COR-L47 (cell line): Measurements from ENCODE around the gene FLYWCH1.

ENCODE experiments used
- DNase-seq: peaks from one replicate; lab custom pipeline; 2025; lab: John Stamatoyannopoulos, UW

FLYWCH1 gene

DNA sequence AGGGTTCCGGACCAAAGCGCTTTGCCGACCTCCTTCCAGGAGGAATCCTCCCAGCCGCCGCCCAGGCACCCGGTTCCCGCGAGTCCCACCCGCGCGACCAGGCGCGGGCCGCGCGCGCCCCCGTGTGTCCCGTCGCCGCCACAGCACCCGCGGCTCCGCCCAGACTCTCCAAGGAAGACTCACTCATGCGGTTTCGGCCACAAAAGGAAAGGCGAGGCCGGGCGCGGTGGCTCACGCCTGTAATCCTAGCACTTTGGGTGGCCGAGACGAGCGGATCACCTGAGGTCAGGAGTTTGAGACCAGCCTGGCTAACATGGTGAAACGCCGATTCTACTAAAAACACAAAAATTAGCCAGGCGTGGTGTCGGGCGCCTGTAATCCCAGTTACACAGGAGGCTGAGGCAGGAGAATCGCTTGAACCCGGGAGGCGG lies 72.0 kb downstream of the FLYWCH1 start:
- DNase-seq, result peak; percentile 59

DNA sequence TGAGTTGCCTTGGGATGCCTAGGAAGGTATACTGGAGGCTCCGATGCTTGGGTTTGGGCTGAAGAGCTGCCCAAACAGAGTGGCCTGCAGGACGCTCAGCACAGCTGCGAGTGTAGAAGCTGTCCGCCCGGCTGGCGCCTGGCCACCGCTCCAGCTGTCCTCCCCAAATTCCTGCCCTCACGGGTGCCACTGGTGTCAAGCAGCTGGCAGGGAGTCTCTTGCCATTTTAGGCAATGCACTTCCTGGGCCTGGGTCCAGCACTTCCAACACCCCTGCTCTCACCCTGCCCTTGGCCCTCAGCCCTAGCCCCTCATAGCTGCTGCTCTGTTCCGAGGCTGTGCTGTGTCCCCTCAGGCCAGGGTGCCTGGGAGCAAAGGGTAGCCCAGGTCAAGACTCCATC lies 73.7 kb downstream of the FLYWCH1 start:
- DNase-seq, result no peak

DNA sequence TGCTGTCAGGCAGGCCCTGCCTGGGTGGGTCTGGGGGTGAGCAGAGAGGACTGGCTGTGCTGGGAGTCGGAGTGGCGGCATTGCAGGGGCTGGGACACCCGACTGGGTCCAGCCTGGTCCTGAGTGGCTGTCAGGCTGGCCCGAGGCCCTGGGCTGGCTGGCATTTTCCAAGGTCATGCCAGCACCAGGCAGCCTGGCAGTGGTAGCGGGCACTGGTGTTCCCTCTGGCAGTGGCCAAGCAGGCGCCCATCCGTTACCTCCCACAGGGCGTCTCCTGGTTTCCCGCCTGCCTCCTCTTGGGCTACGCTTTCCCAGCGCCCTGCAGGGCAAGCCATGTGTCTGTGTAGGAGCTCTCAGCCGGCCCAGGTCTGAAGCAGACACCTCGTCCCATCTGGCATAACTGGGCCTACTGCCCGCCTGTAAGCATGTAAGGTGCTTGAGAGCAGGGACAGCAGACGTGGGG lies 74.2 kb downstream of the FLYWCH1 start:
- no peak for DNase-seq

DNA sequence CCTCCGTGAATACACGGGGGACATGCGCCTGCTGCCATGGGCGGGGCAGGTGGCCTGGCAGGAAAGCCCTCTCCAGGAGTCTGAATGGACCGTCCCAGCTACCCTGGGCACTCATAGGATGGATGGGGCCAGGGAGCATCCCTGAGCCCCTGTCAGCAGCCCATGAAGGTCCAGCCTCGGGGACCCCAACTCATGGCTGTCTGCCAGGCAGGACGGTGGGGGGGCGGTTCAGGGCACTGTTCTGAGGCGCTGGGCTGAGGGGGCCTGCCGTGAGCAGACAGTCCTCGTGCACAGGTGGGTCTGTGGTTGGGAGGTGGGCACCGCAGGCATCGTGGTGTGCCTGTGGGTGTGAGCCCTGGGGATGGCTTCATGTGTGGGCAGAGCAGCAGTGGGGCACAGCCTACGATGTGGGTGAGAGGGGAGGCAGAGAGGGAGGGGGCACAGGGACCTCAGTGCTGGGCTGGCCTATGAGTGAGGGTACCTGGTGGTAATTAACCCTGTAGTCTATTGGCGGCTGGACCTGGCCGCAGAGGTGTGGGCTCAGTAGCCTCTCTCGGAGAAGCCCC lies 75.0 kb downstream of the FLYWCH1 start:
- no peak for DNase-seq

DNA sequence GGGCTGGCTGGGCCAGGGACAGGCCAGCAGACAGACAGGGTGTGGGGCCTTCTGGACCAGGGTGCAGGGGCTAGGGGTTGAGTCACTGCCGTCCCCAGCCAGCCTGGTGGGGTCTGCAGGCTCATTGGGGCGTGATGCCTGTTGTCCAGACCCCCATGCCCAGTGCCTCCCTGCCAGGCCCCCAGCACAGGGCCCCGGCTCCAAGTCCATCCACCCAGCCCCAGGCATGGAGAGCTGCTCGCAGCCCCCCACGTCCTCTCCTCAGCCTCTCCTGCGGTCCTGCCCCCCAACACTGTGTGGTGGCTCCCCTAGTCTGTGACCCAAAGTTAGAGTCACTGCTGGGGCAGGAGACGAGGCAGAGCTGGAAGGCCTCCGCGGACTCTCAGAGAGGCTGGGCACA lies 75.6 kb downstream of the FLYWCH1 start:
- DNase-seq, result no peak

DNA sequence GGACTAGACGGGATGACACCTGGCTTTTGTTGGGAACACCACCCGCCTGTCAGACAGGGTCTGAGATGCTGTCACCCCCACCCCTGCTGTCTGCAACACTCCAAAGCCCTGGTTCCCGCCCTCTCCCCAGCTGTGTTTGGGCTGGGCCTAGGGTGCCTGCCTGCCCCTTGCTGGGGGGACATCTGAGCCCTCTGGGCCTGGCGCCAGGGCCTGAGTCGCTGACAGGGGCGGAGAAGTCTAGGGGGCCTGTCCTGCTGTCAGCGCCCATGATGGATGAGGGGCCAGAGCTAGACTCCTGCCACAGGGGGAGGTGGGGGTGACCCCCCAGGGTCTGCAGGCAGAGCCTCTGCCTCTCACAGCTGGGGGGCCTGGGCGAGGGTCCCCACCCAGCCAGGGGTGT lies 76.1 kb downstream of the FLYWCH1 start:
- DNase-seq, result peak; percentile 90

DNA sequence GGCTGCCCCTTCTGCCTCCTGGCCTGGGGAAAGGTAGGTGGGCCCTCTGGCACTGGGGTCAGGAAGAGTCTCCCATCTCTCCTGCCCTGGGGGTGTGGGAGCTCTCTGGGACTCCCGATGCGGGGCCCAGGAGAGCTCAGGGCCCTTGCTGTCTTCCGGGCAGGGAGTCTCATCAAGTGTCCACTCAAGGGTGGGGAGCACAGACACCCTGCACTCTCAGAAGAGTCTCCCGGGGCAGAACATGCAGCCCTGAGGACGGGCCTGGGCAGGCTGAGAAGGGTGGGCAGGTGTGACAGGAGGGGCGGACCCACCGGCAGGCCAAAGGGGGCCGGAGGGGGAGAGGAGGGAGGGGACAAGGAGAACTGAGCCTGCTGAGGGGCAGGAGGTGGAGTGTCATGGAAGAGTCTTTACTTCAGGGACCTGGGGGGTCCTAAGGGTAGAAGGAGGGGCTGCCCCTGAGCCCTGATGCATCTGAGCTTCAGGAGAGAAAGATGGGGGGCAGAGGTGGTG lies 76.9 kb downstream of the FLYWCH1 start:
- no peak for DNase-seq

DNA sequence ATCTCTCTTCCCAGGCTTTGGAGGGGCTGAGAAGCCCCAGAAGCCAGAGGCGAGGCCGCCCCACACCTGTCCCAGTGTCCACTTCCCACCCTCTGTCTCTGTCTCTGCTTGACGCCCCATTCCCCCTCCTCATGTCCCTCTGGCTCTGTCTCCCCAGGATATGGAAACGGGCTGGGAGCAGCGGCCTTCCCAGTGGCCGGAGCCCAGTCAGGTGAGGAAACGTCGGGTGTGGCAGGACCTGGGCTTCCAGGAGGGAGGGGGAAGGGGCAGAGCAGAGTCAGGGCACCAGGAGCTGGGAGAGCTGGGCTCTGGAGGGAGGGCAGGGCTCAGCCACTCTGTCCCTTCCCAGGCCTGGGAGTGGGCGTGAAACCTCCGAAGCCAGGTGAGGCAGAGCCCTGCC lies 79.2 kb downstream of the FLYWCH1 start:
- DNase-seq, result no peak

DNA sequence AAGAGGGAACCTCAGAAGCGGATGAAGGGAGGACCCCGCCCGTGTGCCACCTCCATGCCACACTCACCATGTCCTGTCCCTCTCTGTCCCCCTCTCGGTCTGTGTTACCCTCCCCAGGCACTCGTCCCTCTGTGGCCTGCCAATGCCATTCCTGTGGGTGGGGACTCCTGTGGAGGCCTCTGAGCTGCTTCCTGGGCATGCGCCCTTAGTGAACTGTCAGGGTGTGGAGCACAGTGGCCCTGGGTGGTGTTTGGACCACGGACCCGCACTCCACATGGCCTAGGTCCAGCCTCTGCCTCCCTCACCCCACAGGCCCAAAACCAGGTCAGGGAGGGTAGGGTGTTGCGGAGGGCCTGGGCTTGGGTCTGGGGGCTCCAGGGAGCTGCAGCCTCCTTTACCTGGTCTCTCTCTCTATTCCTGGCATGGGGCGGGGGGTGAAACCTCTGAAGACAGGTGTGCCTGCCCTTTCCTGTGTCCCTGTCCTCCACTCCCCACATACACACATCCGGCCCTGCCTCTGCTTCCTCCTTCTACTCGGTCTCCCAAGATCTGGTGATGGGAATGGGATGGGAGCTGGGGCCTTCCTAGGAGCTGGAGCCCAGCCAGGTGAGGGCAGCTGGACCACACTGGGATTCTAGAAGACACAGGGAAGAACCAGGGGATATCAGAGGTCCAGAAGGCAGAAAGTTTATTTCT lies 80.0 kb downstream of the FLYWCH1 start:
- DNase-seq, result no peak

DNA sequence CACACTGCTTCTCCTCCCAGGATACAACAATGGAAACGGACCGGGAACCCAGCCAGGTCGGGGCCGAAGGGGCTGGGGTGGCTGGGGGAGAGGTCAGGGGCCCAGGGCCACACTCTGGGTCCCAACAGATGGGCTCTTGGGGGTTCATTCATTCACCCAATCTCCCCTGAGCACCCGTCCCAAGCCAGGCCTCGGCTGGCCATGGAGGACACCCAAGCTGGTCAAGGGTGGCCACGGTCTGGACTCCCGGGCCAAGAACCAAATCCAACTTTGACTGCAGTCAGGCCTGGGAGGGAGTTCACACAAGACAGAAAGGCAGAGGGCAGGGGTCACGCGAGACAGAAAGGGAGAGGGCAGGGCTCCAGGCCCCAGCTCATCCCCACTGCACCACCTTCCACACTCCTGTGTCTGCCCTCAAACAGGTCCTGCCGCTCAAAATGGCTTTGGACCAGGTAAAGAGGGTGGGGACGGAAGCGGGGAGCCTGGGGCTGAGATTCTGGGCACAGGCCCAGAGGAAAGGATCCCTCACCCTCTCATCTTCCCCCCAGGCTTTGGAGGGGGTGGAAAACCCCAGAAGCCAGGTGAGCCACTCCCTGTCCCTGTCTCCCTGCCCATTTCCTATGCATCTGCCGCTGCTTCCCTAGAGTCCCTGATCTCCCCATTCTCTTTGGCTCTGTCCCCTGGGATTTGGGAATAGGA lies 80.8 kb downstream of the FLYWCH1 start:
- DNase-seq, result no peak

DNA sequence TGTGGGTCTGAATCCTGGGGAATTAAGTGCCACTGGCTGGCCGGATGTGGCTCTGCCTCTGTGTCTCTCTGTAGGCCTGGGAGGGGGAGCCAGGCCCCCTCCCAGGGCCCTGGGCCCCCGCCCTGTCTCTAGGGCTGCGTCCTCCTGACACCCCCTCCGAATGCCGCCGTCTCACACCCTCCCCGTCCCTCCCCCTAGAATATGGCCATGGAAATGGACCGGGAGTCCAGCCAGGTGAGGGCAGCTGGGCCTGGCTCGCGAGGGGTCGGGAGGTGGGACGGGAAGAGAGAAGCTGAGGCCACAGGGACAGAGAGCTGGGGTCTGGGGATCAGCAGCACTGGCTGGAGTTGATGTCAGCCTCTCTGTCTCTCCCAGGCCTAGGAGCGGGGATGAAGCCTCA lies 84.6 kb downstream of the FLYWCH1 start:
- DNase-seq, result no peak

DNA sequence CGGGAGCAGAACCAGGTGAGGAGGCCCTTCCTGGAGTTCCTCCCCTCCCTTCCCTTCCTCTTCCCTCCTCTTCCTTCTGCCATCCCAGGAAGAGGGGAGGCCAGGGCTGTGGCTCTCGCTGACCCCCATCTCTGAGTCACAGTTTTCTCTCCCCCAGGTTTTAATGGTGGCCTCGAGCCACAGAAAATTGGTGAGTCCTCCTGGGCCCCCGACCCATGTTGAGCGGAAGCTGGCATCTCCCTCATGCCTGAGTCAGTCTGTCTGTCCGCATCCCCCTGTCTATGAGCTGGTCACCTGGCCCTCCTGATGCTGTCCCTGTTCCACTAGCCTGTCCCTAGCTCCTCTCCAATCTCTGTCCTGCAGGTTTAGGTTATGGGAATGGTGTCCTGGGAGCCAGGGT lies 88.2 kb downstream of the FLYWCH1 start:
- no peak for DNase-seq

DNA sequence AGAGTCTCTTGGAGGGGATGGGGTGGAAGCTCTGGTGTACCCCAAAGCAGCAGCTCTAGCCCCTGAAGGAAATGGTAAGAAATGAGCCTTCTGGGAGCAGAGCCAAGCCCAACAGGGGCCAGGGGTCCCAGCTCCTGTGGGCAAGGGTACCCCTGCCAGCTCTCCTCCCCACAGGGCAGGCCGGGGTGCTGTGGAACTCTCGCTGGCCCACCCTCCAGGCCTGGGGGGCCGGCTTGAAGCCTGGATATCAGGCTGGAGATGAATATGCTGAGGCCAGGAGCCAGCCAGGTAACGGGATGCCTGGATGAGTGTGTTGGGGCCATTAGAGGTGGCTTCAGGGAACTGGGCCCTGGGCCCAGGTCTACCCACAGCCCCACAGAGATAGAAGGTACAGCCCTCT lies 88.8 kb downstream of the FLYWCH1 start:
- DNase-seq, result no peak
